Measurements from ENCODE around the gene PCBP1. TPM values are rescaled to one million over a fixed set of nuclear protein-coding genes. Genes with fewer than 3 reads are reported as not detected.

The PCBP1 gene
- total and polyA plus RNA-seq, 4 donors = 134 to 453 (median 297) TPM

DNA sequence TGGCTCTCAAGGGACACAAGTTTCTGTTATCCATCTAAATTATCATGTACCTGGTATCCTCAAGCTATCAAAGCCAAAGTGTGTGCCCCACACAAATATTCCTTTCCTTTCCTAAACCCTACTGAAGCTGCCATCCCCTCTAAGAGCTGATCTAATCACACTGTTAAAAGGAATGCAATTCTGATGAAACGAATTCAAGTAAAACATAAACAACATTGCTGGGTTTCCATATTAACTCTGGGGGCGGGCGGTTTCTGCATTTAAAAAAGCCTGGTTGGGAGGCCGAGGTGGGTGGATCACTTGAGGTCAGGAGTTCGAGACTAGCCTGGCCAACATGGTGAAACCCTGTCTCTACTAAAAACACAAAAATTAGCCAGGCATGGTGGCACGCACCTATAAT, 41.9 kb upstream of the PCBP1 start:
- Histone ChIP-seq H3K36me3 (ENCODE audit: control insufficient read depth in 4 of 4, insufficient read depth in 4 of 4, low read length in 4 of 4) (peaks cover 0 to 24% (median 12%) of the 10 kb centered on the region in 4 donors), H3K9ac (ENCODE audit: insufficient read depth in 1 of 2, low read length in 2 of 2) (no peak overlapping the region), H3K4me1 (ENCODE audit: control insufficient read depth in 5 of 5, insufficient read depth in 5 of 5, low read length in 5 of 5) (peaks cover 0 to 7% (median 0%) of the 10 kb centered on the region in 5 donors), H3K27ac (ENCODE audit: low read depth in 1 of 2, low read length in 1 of 2) (no peak overlapping the region), H3K4me3 (no peak overlapping the region), H3K9me3 (ENCODE audit: control insufficient read depth in 4 of 4, insufficient read depth in 3 of 4, low read length in 3 of 4) (no peaks in the 10 kb centered on the region), H3K27me3 (ENCODE audit: control insufficient read depth in 3 of 3, insufficient read depth in 3 of 3, low read length in 2 of 3) (no peaks in the 10 kb centered on the region)
- no peak for DNase-seq
- WGBS, 2 donors = 90 to 94% methylated on average over 6 of the region's 6 CpGs
- TF ChIP-seq, protein P1, sequence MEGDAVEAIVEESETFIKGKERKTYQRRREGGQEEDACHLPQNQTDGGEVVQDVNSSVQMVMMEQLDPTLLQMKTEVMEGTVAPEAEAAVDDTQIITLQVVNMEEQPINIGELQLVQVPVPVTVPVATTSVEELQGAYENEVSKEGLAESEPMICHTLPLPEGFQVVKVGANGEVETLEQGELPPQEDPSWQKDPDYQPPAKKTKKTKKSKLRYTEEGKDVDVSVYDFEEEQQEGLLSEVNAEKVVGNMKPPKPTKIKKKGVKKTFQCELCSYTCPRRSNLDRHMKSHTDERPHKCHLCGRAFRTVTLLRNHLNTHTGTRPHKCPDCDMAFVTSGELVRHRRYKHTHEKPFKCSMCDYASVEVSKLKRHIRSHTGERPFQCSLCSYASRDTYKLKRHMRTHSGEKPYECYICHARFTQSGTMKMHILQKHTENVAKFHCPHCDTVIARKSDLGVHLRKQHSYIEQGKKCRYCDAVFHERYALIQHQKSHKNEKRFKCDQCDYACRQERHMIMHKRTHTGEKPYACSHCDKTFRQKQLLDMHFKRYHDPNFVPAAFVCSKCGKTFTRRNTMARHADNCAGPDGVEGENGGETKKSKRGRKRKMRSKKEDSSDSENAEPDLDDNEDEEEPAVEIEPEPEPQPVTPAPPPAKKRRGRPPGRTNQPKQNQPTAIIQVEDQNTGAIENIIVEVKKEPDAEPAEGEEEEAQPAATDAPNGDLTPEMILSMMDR (IDR thresholded peaks at IDR 0.05; ENCODE audit: control extremely low read depth, extremely low read depth) = no peak
- no peak for ATAC-seq (ENCODE audit: insufficient read depth, low FRiP score)

DNA sequence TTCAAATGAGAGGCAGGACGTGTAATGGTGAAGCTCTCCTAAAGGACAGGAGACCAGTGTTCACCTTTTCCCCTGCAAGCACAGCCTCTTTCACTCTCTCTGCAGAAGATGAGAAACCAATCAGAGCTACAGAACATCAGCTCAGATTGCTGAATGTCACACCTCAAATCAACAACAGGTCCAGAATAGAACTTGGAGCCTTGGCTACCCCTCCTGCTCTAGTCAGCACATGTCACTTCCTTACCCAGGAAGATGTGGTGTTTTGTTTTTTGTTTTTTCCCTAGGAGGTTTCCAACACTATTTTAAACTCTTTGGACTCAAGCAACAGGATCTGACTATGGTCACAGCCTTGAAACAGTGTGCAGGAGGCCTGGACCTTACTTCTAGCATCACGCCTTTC, 41.3 kb upstream of the PCBP1 start:
- H3K27ac ChIP-seq (ENCODE audit: low read depth in 1 of 2, low read length in 1 of 2) = no peak overlapping the region
- WGBS, 2 donors = 92% methylated on average over 2 of the region's 2 CpGs
- TF ChIP-seq, protein P1 (IDR thresholded peaks at IDR 0.05; ENCODE audit: control extremely low read depth, extremely low read depth) = no peak
- H3K36me3 ChIP-seq (ENCODE audit: control insufficient read depth in 4 of 4, insufficient read depth in 4 of 4, low read length in 4 of 4) = peaks cover 2 to 28% (median 12%) of the 10 kb centered on the region in 4 donors
- DNase-seq (no peak), ATAC-seq (ENCODE audit: insufficient read depth, low FRiP score) (no peak)
- no peak overlapping the region for H3K9ac ChIP-seq (ENCODE audit: insufficient read depth in 1 of 2, low read length in 2 of 2)
- H3K4me3 ChIP-seq = no peak overlapping the region
- H3K9me3 ChIP-seq (ENCODE audit: control insufficient read depth in 4 of 4, insufficient read depth in 3 of 4, low read length in 3 of 4) = no peaks in the 10 kb centered on the region
- H3K27me3 ChIP-seq (ENCODE audit: control insufficient read depth in 3 of 3, insufficient read depth in 3 of 3, low read length in 2 of 3) = no peaks in the 10 kb centered on the region
- H3K4me1 ChIP-seq (ENCODE audit: control insufficient read depth in 5 of 5, insufficient read depth in 5 of 5, low read length in 5 of 5) = peaks cover 0 to 7% (median 0%) of the 10 kb centered on the region in 5 donors

GRCh38 chr2:70046534-70046933, 40.7 kb upstream of the PCBP1 start:
- Histone ChIP-seq H3K4me3 (no peak overlapping the region), H3K36me3 (ENCODE audit: control insufficient read depth in 4 of 4, insufficient read depth in 4 of 4, low read length in 4 of 4) (peaks cover 5 to 29% (median 16%) of the 10 kb centered on the region in 4 donors), H3K4me1 (ENCODE audit: control insufficient read depth in 5 of 5, insufficient read depth in 5 of 5, low read length in 5 of 5) (peaks cover 0 to 7% (median 0%) of the 10 kb centered on the region in 5 donors), H3K27ac (ENCODE audit: low read depth in 1 of 2, low read length in 1 of 2) (no peak overlapping the region), H3K9me3 (ENCODE audit: control insufficient read depth in 4 of 4, insufficient read depth in 3 of 4, low read length in 3 of 4) (no peaks in the 10 kb centered on the region), H3K27me3 (ENCODE audit: control insufficient read depth in 3 of 3, insufficient read depth in 3 of 3, low read length in 2 of 3) (no peaks in the 10 kb centered on the region), H3K9ac (ENCODE audit: insufficient read depth in 1 of 2, low read length in 2 of 2) (no peak overlapping the region)
- WGBS, 2 donors = 34 to 74% methylated on average over 2 of the region's 2 CpGs
- ATAC-seq (ENCODE audit: insufficient read depth, low FRiP score) (no peak), DNase-seq (no peak)
- TF ChIP-seq, protein P1 (IDR thresholded peaks at IDR 0.05; ENCODE audit: control extremely low read depth, extremely low read depth) = no peak

GRCh38 chr2:70047451-70047850, 39.8 kb upstream of the PCBP1 start:
- 65 to 80% methylated on average over 5 of the region's 5 CpGs for WGBS, 2 donors
- ATAC-seq (ENCODE audit: insufficient read depth, low FRiP score) (peak; percentile 14), DNase-seq (no peak)
- H3K36me3 ChIP-seq (ENCODE audit: control insufficient read depth in 4 of 4, insufficient read depth in 4 of 4, low read length in 4 of 4) = peaks cover 7 to 33% (median 17%) of the 10 kb centered on the region in 4 donors
- peak overlapping the region in 1 of 2 donors; percentile 72 for H3K27ac ChIP-seq (ENCODE audit: low read depth in 1 of 2, low read length in 1 of 2)
- peaks cover 0 to 7% (median 0%) of the 10 kb centered on the region in 5 donors for H3K4me1 ChIP-seq (ENCODE audit: control insufficient read depth in 5 of 5, insufficient read depth in 5 of 5, low read length in 5 of 5)
- no peak overlapping the region for H3K4me3 ChIP-seq
- no peaks in the 10 kb centered on the region for H3K27me3 ChIP-seq (ENCODE audit: control insufficient read depth in 3 of 3, insufficient read depth in 3 of 3, low read length in 2 of 3)
- TF ChIP-seq, protein P1 (IDR thresholded peaks at IDR 0.05; ENCODE audit: control extremely low read depth, extremely low read depth) = no peak
- no peak overlapping the region for H3K9ac ChIP-seq (ENCODE audit: insufficient read depth in 1 of 2, low read length in 2 of 2)
- H3K9me3 ChIP-seq (ENCODE audit: control insufficient read depth in 4 of 4, insufficient read depth in 3 of 4, low read length in 3 of 4) = no peaks in the 10 kb centered on the region
